MCF 10A (cell line): ENCODE measurements around the gene HAS3. TPM values are rescaled to one million over a fixed set of nuclear protein-coding genes. Genes with fewer than 3 reads are reported as not detected.
"Not testable (repeated sequence)": the region's sequence is repeated elsewhere in the genome, so short reads cannot be mapped to it uniquely, and the experiment has no call there.

ENCODE experiments used
- BruUV-seq: library from RNA; stranded (reverse); fragments of 400-500 nt; replicated peaks from 2 replicates; lab custom pipeline; 2021; lab: Mats Ljungman, UMichigan
- CTCF ChIA-PET: fragments of 300-600 bp; sonication (Branson Sonifier 250); formaldehyde crosslinking; extraction: SDS; loops from one replicate; lab custom pipeline; 2021; ENCODE audit warnings: antibody characterized with exemption, inconsistent platforms; lab: Yijun Ruan, JAX
- POLR2A ChIA-PET: fragments of 300-600, 350-650 bp; sonication (Branson Sonifier 250); formaldehyde crosslinking; extraction: SDS; loops from one replicate; lab custom pipeline; 2020; ENCODE audit warnings: antibody characterized with exemption, inconsistent platforms; lab: Yijun Ruan, JAX
- DNase-seq: peaks from one replicate; pipeline ENCODE4 v3.0.0-alpha.2; 2018; ENCODE audit not compliant: unreplicated experiment
- H3K27ac Mint-ChIP-seq: one replicate; pipeline ENCODE4 v1.8.0; 2022; ENCODE audit warnings: mild to moderate bottlenecking, low read depth, mixed read lengths; ENCODE audit not compliant: unreplicated experiment
- H3K27me3 Mint-ChIP-seq: one replicate; pipeline ENCODE4 v1.8.0; 2022; ENCODE audit warnings: mixed read lengths; ENCODE audit not compliant: insufficient read depth, unreplicated experiment
- H3K36me3 Mint-ChIP-seq: one replicate; pipeline ENCODE4 v1.8.0; 2022; ENCODE audit warnings: mild to moderate bottlenecking, moderate library complexity, mixed read lengths; ENCODE audit not compliant: insufficient read depth, unreplicated experiment
- H3K4me1 Mint-ChIP-seq: one replicate; pipeline ENCODE4 v1.8.0; 2022; ENCODE audit warnings: mixed read lengths; ENCODE audit not compliant: insufficient read depth, unreplicated experiment
- H3K4me3 Mint-ChIP-seq: one replicate; pipeline ENCODE4 v1.8.0; 2022; ENCODE audit warnings: mild to moderate bottlenecking, moderate library complexity, mixed read lengths; ENCODE audit not compliant: unreplicated experiment
- H3K9me3 Mint-ChIP-seq: one replicate; pipeline ENCODE4 v1.8.0; 2022; ENCODE audit warnings: mixed read lengths; ENCODE audit not compliant: unreplicated experiment
- CTCF ChIP-seq: fragments of 200-600 bp; IDR thresholded peaks from one replicate; pipeline ENCODE4 v1.8.0; 2022; ENCODE audit warnings: antibody characterized with exemption, mild to moderate bottlenecking; ENCODE audit not compliant: unreplicated experiment
- intact Hi-C: fragments of 100-400 bp; cut with micrococcal nuclease; formaldehyde crosslinking; loops from 2 replicates; pipeline ENCODE4 v1.14.1; 2022
- total RNA-seq: library from RNA; stranded (reverse); gene quantifications from 2 replicates; pipeline ENCODE4 v1.2.3, GENCODE V29; 2022

The HAS3 gene
- total RNA-seq, 1 experiment from 2014 or later, result 0.72 TPM

GRCh38 chr16:69119536-69119935 lies 14.1 kb downstream of the HAS3 start:
- Mint-ChIP-seq H3K4me1 (no peaks in the 10 kb centered on the region), H3K36me3 (peaks cover 48% of the 10 kb centered on the region), H3K27me3 (no peaks in the 10 kb centered on the region), H3K9me3 (no peaks in the 10 kb centered on the region), H3K4me3 (no peak overlapping the region), H3K27ac (no peak overlapping the region)
- no peak for DNase-seq
- no peak for TF ChIP-seq CTCF
- CTCF ChIA-PET, result interaction anchor here (0.9 to 7.7 kb wide), 3 partner anchors 7 to 274 kb away, joined by 4 to 110 read pairs (median 63); partner anchors contain the start of gene TANGO6
- BruUV-seq, result no TSS peak
- intact Hi-C loops, result no loop called here
- POLR2A ChIA-PET, result interaction anchor here (1.1 kb wide), 1 partner anchor 12 kb away, joined by 3 read pairs; no protein-coding TSS in a partner anchor

- H3K27me3 Mint-ChIP-seq, result no peaks in the 10 kb centered on the region
These were observed 14.7 kb downstream of the HAS3 start for GRCh38 chr16:69120096-69120664.

GRCh38 chr16:69123910-69124309 lies 18.5 kb downstream of the HAS3 start:
- Mint-ChIP-seq H3K4me3 (no peak overlapping the region), H3K9me3 (no peaks in the 10 kb centered on the region), H3K4me1 (no peaks in the 10 kb centered on the region), H3K27me3 (no peaks in the 10 kb centered on the region), H3K36me3 (peaks cover 34% of the 10 kb centered on the region), H3K27ac (no peak overlapping the region)
- no TSS peak for BruUV-seq
- intact Hi-C loops, result loop anchor here (1.0 to 5.0 kb wide), 2 partner anchors 222 to 277 kb away; no protein-coding TSS in a partner anchor
- CTCF ChIA-PET, result interaction anchor here (0.5 to 7.7 kb wide), 52 partner anchors 8 to 603 kb away, joined by 3 to 110 read pairs (median 5); partner anchors contain the start of genes CHTF8, HAS3, TANGO6 and UTP4
- peak; percentile 51 for TF ChIP-seq CTCF
- POLR2A ChIA-PET, result interaction anchor here (0.6 to 2.0 kb wide), 5 partner anchors 9 to 277 kb away, joined by 3 to 10 read pairs (median 4); partner anchors contain the start of genes CHTF8 and UTP4
- DNase-seq, result peak; percentile 81

More at GRCh38 chr16:69120096-69120664, 14.7 kb downstream of the HAS3 start:
- H3K4me3 Mint-ChIP-seq, result no peak overlapping the region
- ChIA-PET POLR2A (interaction anchor here (0.6 to 1.5 kb wide), 6 partner anchors 10 to 268 kb away, joined by 3 to 5 read pairs (median 3); partner anchors contain the start of genes CHTF8 and UTP4), CTCF (interaction anchor here (1.6 to 7.7 kb wide), 4 partner anchors 7 to 592 kb away, joined by 4 to 110 read pairs (median 80); partner anchors contain the start of gene TANGO6)
- DNase-seq, result no peak
- no peak overlapping the region for H3K27ac Mint-ChIP-seq
- no peaks in the 10 kb centered on the region for H3K9me3 Mint-ChIP-seq
- peaks cover 48% of the 10 kb centered on the region for H3K36me3 Mint-ChIP-seq
- H3K4me1 Mint-ChIP-seq, result no peaks in the 10 kb centered on the region
- TF ChIP-seq CTCF, result no peak
- BruUV-seq, result TSS peak; percentile 18
- intact Hi-C loops, result loop anchor here (5.0 kb wide), 1 partner anchor 273 kb away; no protein-coding TSS in a partner anchor

GRCh38 chr16:69124406-69124805 lies 19.0 kb downstream of the HAS3 start:
- not testable (repeated sequence) for H3K4me3 Mint-ChIP-seq, H3K27ac Mint-ChIP-seq, H3K4me1 Mint-ChIP-seq, H3K9me3 Mint-ChIP-seq, BruUV-seq, DNase-seq, H3K27me3 Mint-ChIP-seq
- ChIA-PET CTCF (interaction anchor here (0.5 to 7.7 kb wide), 42 partner anchors 8 to 604 kb away, joined by 3 to 110 read pairs (median 6); partner anchors contain the start of genes CHTF8, HAS3, TANGO6 and UTP4), POLR2A (interaction anchor here (0.7 to 2.0 kb wide), 5 partner anchors 8 to 277 kb away, joined by 3 to 10 read pairs (median 3); partner anchors contain the start of genes CHTF8 and UTP4)
- intact Hi-C loops, result loop anchor here (1.0 to 5.0 kb wide), 2 partner anchors 222 to 277 kb away; no protein-coding TSS in a partner anchor
- H3K36me3 Mint-ChIP-seq, result peaks cover 37% of the 10 kb centered on the region

GRCh38 chr16:69124961-69125360 lies 19.5 kb downstream of the HAS3 start:
- H3K4me1 Mint-ChIP-seq, H3K9me3 Mint-ChIP-seq, DNase-seq, H3K4me3 Mint-ChIP-seq, H3K27me3 Mint-ChIP-seq, H3K27ac Mint-ChIP-seq, BruUV-seq: not testable (repeated sequence)
- CTCF ChIA-PET, result interaction anchor here (0.6 to 7.7 kb wide), 23 partner anchors 8 to 370 kb away, joined by 3 to 110 read pairs (median 6); partner anchors contain the start of genes CHTF8, HAS3, TANGO6 and UTP4
- peaks cover 42% of the 10 kb centered on the region for H3K36me3 Mint-ChIP-seq
- intact Hi-C loops, result loop anchor here (1.0 to 5.0 kb wide), 3 partner anchors 223 to 598 kb away; no protein-coding TSS in a partner anchor
- POLR2A ChIA-PET, result interaction anchor here (1.0 to 1.6 kb wide), 3 partner anchors 8 to 281 kb away, joined by 3 to 5 read pairs (median 3); partner anchors contain the start of genes CHTF8 and UTP4
